Parathyroid adenoma (tissue), 2 donors: ENCODE data around the gene ALKBH1.
A peak's percentile ranks its signal among the peaks of the same experiment; 100 is the strongest.

Experiments
- H2AFZ ChIP-seq: fragments of 300-600 bp; sonication (generic); one replicate; pipeline ENCODE4 v1.7.0; 2017; ENCODE audit warnings: antibody characterized with exemption, mild to moderate bottlenecking
- H3K27ac ChIP-seq: fragments of 300-600 bp; sonication (generic); one replicate; pipeline ENCODE4 v1.7.0; 2017
- H3K27me3 ChIP-seq: fragments of 300-600 bp; sonication (generic); one replicate; pipeline ENCODE4 v1.7.0; 2017; ENCODE audit warnings: low read length; ENCODE audit not compliant: control insufficient read depth, insufficient read depth
- H3K36me3 ChIP-seq: fragments of 300-600 bp; sonication (generic); one replicate; pipeline ENCODE4 v1.7.0; 2017; ENCODE audit warnings: low read length; ENCODE audit not compliant: control insufficient read depth, insufficient read depth
- H3K4me1 ChIP-seq: fragments of 300-600 bp; sonication (generic); one replicate; pipeline ENCODE4 v1.7.0; 2017; ENCODE audit warnings: control low read depth
- H3K4me2 ChIP-seq: fragments of 300-600 bp; sonication (generic); one replicate; pipeline ENCODE4 v1.7.0; 2017; ENCODE audit warnings: low read length
- H3K4me3 ChIP-seq: fragments of 300-600 bp; sonication (generic); one replicate; pipeline ENCODE4 v1.7.0; 2017; ENCODE audit warnings: low read depth, low read length
- H3K79me2 ChIP-seq: fragments of 300-600 bp; sonication (generic); one replicate; pipeline ENCODE4 v1.7.0; 2017; ENCODE audit warnings: control low read depth
- H3K9ac ChIP-seq: fragments of 300-600 bp; sonication (generic); one replicate; pipeline ENCODE4 v1.7.0; 2017; ENCODE audit warnings: mild to moderate bottlenecking
- H3K9me3 ChIP-seq: fragments of 300-600 bp; sonication (generic); one replicate; pipeline ENCODE4 v1.7.0; 2017; ENCODE audit warnings: low read length; ENCODE audit not compliant: control insufficient read depth
- TF ChIP-seq, protein P1 (sequence below): fragments of 300-600 bp; sonication (generic); IDR thresholded peaks from one replicate; pipeline ENCODE4 v1.7.0; 2017; ENCODE audit warnings: antibody characterized with exemption, mild to moderate bottlenecking
- donor health status: primary hyperparathyroidism.

Gene ALKBH1

DNA sequence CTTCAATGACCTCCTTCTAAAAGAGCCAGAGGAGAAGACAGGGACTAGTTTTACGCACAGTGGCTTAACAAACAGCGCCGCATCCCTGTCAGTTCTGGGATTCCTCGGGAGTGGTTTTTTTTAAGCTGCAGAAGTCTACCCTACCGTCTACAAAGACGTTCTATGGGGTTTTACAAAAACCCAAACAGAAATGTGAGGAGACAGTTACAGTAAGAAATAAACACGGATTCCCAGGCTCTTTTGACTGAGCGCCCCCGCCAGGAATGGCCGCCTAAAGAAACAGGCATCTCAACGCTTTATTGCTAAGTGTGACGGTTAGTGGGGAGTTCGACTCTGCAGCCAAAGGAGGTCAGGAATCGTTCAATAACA is 484 bp downstream of the ALKBH1 start:
- TF ChIP-seq, protein P1, sequence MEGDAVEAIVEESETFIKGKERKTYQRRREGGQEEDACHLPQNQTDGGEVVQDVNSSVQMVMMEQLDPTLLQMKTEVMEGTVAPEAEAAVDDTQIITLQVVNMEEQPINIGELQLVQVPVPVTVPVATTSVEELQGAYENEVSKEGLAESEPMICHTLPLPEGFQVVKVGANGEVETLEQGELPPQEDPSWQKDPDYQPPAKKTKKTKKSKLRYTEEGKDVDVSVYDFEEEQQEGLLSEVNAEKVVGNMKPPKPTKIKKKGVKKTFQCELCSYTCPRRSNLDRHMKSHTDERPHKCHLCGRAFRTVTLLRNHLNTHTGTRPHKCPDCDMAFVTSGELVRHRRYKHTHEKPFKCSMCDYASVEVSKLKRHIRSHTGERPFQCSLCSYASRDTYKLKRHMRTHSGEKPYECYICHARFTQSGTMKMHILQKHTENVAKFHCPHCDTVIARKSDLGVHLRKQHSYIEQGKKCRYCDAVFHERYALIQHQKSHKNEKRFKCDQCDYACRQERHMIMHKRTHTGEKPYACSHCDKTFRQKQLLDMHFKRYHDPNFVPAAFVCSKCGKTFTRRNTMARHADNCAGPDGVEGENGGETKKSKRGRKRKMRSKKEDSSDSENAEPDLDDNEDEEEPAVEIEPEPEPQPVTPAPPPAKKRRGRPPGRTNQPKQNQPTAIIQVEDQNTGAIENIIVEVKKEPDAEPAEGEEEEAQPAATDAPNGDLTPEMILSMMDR: peak; percentile 37

GRCh38 chr14:77691259-77691658 is 16.6 kb downstream of the ALKBH1 start:
- no peak overlapping the region for H3K27ac ChIP-seq
- TF ChIP-seq, protein P1: no peak
- no peak overlapping the region for H3K4me3 ChIP-seq
- H3K9me3 ChIP-seq: no peaks in the 10 kb centered on the region
- H3K4me2 ChIP-seq: no peak overlapping the region
- H3K36me3 ChIP-seq: no peaks in the 10 kb centered on the region
- no peaks in the 10 kb centered on the region for H3K4me1 ChIP-seq
- no peak overlapping the region for H3K9ac ChIP-seq
- H3K79me2 ChIP-seq: peaks cover 8% of the 10 kb centered on the region
- H2AFZ ChIP-seq: no peak overlapping the region
- H3K27me3 ChIP-seq: no peaks in the 10 kb centered on the region

More for the DNA sequence above, 484 bp downstream of the ALKBH1 start:
- H2AFZ ChIP-seq: peak overlapping the region; percentile 87
- peaks cover 55% of the 10 kb centered on the region for H3K79me2 ChIP-seq
- H3K9ac ChIP-seq: no peak overlapping the region
- H3K4me1 ChIP-seq: peaks cover 12% of the 10 kb centered on the region
- H3K36me3 ChIP-seq: no peaks in the 10 kb centered on the region
- peak overlapping the region; percentile 97 for H3K4me3 ChIP-seq
- peak overlapping the region; percentile 86 for H3K4me2 ChIP-seq
- peak overlapping the region; percentile 58 for H3K27ac ChIP-seq
- no peaks in the 10 kb centered on the region for H3K9me3 ChIP-seq
- H3K27me3 ChIP-seq: no peaks in the 10 kb centered on the region

DNA sequence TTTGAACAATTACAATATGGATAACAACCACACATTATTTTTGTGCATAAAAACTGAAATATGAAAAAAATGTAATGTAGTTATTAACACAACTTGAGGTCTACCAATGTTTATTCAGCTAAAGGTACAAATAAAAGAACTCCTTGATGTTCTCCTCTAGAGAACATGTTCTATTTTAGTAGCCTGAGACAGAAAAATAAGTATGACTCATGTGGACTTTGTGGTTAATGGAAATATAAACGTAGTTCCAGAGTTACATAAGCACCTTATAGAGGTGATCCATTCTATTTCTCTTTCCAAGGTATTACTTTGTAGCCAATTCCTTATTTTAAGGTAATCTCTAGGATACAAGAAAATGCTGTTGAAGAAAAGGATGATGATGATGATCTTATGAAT is 25.7 kb downstream of the ALKBH1 start:
- Histone ChIP-seq H3K4me3 (no peak overlapping the region), H3K27ac (no peak overlapping the region), H2AFZ (no peak overlapping the region), H3K79me2 (no peaks in the 10 kb centered on the region), H3K27me3 (no peaks in the 10 kb centered on the region), H3K9ac (no peak overlapping the region), H3K4me2 (no peak overlapping the region), H3K36me3 (no peaks in the 10 kb centered on the region), H3K4me1 (no peaks in the 10 kb centered on the region), H3K9me3 (no peaks in the 10 kb centered on the region)
- TF ChIP-seq, protein P1: no peak

DNA sequence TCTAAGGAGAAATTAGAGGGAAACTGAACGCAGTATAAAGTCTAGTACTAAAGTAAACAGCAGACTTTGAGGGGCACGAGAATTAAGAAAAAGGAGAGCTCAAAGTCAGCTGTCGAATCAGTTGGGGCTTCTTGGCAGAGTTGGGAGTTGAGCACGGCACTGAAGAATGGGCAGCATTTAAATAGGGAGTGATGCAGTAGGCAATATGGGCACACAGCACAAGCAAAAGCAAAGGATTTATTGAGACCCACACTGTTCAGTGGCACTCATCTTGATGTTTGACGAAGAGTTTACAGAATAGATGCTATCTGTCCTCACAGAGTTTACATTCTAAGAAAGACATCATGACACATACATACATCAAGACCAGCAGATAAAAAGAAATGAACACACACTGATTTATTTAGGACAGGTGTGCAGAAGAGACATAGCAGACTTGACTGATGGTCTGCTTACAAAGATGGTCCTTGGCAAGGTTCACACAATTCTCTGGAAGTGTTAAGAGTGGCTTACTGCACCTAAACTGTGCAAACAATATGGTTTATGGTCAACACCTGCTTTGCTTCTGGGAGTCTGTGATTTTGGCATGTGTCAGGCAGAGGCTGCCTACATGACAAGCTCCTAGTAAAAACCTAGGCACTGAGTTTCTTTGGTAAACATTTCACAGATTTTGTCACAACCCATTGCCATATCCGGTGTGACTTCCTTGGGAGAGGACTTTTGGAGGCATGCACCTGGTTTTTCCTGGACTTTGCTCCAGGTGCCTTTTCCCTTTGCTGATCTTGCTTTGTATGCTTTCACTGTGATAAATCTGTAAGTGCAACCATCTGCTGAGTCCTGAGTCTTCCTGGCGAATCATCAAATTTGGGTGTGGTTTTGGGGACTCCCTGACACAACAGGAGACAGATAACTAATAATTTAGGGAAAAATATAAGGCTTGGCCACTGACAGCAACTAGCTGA is 26.3 kb downstream of the ALKBH1 start:
- Histone ChIP-seq H3K9me3 (no peaks in the 10 kb centered on the region), H3K9ac (no peak overlapping the region), H2AFZ (no peak overlapping the region), H3K4me3 (no peak overlapping the region), H3K79me2 (no peaks in the 10 kb centered on the region), H3K4me2 (no peak overlapping the region), H3K27me3 (no peaks in the 10 kb centered on the region), H3K36me3 (no peaks in the 10 kb centered on the region), H3K4me1 (no peaks in the 10 kb centered on the region), H3K27ac (no peak overlapping the region)
- TF ChIP-seq, protein P1: no peak

- H2AFZ ChIP-seq: no peak overlapping the region
- H3K27ac ChIP-seq: no peak overlapping the region
- H3K79me2 ChIP-seq: no peaks in the 10 kb centered on the region
- H3K4me3 ChIP-seq: no peak overlapping the region
- no peaks in the 10 kb centered on the region for H3K27me3 ChIP-seq
- H3K9me3 ChIP-seq: no peaks in the 10 kb centered on the region
- no peak overlapping the region for H3K9ac ChIP-seq
- no peaks in the 10 kb centered on the region for H3K4me1 ChIP-seq
- TF ChIP-seq, protein P1: no peak
- H3K36me3 ChIP-seq: no peaks in the 10 kb centered on the region
- no peak overlapping the region for H3K4me2 ChIP-seq
Observed at GRCh38 chr14:77674931-77675330, 32.9 kb downstream of the ALKBH1 start.
